ENCODE data around the gene VIL1. TPM values are rescaled to one million over a fixed set of nuclear protein-coding genes. Genes with fewer than 3 reads are reported as not detected.

Gene VIL1
- total and polyA plus RNA-seq, 2 of the 13 experiments (the other 11 are each of a cell fraction or from before 2014, with no cell fraction given), result 287 to 301 TPM

DNA sequence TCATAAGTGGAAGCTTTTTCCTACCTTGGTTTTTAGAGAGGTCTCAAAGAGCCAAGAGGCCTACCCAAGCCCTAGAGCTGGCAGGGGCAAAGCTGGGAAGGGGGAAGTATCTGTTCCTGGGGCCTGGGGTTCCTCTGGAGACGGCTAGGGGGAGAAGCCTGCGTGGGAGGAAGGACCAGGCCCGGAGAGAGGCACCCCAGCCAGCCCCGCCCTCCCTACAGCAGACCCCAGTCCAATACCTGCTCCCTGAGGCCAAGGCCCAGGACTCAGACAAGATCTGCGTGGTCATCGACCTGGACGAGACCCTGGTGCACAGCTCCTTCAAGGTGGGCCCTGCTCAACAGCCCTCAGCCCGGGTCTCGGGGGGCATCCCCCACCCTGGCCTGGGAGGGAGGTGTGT lies 17.0 kb upstream of the VIL1 start (continued):
- TF ChIP-seq, protein P1, sequence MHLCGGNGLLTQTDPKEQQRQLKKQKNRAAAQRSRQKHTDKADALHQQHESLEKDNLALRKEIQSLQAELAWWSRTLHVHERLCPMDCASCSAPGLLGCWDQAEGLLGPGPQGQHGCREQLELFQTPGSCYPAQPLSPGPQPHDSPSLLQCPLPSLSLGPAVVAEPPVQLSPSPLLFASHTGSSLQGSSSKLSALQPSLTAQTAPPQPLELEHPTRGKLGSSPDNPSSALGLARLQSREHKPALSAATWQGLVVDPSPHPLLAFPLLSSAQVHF (CRISPR knock-in tag; IDR thresholded peaks at IDR 0.05), result no peak
- TF ChIP-seq AGO2 (optimal IDR thresholded peaks at IDR 0.05; ENCODE audit: low read depth, low read length) (peak; percentile 48), ZNF775 (CRISPR knock-in tag; IDR thresholded peaks at IDR 0.05; ENCODE audit: borderline replicate concordance) (no peak), RFX3 (CRISPR knock-in tag; IDR thresholded peaks at IDR 0.05) (no peak), ZNF772 (CRISPR knock-in tag; IDR thresholded peaks at IDR 0.05) (no peak), MZF1 (CRISPR knock-in tag; IDR thresholded peaks at IDR 0.05; ENCODE audit: borderline replicate concordance) (no peak), ZNF253 (CRISPR knock-in tag; IDR thresholded peaks at IDR 0.05; ENCODE audit: borderline replicate concordance) (no peak), KMT2B (CRISPR knock-in tag; IDR thresholded peaks at IDR 0.05) (no peak), SALL1 (CRISPR knock-in tag; IDR thresholded peaks at IDR 0.05) (no peak), GABPB1 (CRISPR knock-in tag; IDR thresholded peaks at IDR 0.05) (0 out of 2 replicates have a peak, but pooled peaks have one; percentile 0), MLLT10 (CRISPR knock-in tag; IDR thresholded peaks at IDR 0.05) (no peak), ZNF564 (CRISPR knock-in tag; IDR thresholded peaks at IDR 0.05) (no peak), ZNF546 (CRISPR knock-in tag; conservative IDR thresholded peaks at IDR 0.05) (peak; percentile 28; the same call in 1 of the 2 replicates), CHCHD3 (CRISPR knock-in tag; IDR thresholded peaks at IDR 0.05) (no peak), POLR2AphosphoS5 (IDR thresholded peaks at IDR 0.05; ENCODE audit: low read depth, low read length) (peak; percentile 31; the same call in 1 of the 2 replicates), SP1 (IDR thresholded peaks at IDR 0.05) (no peak), SP1 (CRISPR knock-in tag; IDR thresholded peaks at IDR 0.05) (no peak), TOE1 (CRISPR knock-in tag; IDR thresholded peaks at IDR 0.05) (no peak), HNRNPL (IDR thresholded peaks at IDR 0.05; ENCODE audit: low read depth, low read length) (peak; percentile 5; the same call in 1 of the 2 replicates), ZSCAN20 (CRISPR knock-in tag; IDR thresholded peaks at IDR 0.05; ENCODE audit: borderline replicate concordance) (no peak), NR2F6 (IDR thresholded peaks at IDR 0.05) (no peak), NR2F6 (CRISPR knock-in tag; IDR thresholded peaks at IDR 0.05) (no peak), SOX6 (IDR thresholded peaks at IDR 0.05) (no peak), SOX6 (CRISPR knock-in tag; IDR thresholded peaks at IDR 0.05) (no peak)
- TF ChIP-seq, protein P2, sequence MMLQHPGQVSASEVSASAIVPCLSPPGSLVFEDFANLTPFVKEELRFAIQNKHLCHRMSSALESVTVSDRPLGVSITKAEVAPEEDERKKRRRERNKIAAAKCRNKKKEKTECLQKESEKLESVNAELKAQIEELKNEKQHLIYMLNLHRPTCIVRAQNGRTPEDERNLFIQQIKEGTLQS (CRISPR knock-in tag; IDR thresholded peaks at IDR 0.05), result no peak
- TF ChIP-seq, protein P3, sequence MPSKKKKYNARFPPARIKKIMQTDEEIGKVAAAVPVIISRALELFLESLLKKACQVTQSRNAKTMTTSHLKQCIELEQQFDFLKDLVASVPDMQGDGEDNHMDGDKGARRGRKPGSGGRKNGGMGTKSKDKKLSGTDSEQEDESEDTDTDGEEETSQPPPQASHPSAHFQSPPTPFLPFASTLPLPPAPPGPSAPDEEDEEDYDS (CRISPR knock-in tag; IDR thresholded peaks at IDR 0.05), result no peak
- TF ChIP-seq, protein P4, sequence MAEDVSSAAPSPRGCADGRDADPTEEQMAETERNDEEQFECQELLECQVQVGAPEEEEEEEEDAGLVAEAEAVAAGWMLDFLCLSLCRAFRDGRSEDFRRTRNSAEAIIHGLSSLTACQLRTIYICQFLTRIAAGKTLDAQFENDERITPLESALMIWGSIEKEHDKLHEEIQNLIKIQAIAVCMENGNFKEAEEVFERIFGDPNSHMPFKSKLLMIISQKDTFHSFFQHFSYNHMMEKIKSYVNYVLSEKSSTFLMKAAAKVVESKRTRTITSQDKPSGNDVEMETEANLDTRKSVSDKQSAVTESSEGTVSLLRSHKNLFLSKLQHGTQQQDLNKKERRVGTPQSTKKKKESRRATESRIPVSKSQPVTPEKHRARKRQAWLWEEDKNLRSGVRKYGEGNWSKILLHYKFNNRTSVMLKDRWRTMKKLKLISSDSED (CRISPR knock-in tag; IDR thresholded peaks at IDR 0.05), result no peak
- TF ChIP-seq, protein P5, sequence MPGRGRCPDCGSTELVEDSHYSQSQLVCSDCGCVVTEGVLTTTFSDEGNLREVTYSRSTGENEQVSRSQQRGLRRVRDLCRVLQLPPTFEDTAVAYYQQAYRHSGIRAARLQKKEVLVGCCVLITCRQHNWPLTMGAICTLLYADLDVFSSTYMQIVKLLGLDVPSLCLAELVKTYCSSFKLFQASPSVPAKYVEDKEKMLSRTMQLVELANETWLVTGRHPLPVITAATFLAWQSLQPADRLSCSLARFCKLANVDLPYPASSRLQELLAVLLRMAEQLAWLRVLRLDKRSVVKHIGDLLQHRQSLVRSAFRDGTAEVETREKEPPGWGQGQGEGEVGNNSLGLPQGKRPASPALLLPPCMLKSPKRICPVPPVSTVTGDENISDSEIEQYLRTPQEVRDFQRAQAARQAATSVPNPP (CRISPR knock-in tag; IDR thresholded peaks at IDR 0.05), result no peak
- TF ChIP-seq, protein P6, sequence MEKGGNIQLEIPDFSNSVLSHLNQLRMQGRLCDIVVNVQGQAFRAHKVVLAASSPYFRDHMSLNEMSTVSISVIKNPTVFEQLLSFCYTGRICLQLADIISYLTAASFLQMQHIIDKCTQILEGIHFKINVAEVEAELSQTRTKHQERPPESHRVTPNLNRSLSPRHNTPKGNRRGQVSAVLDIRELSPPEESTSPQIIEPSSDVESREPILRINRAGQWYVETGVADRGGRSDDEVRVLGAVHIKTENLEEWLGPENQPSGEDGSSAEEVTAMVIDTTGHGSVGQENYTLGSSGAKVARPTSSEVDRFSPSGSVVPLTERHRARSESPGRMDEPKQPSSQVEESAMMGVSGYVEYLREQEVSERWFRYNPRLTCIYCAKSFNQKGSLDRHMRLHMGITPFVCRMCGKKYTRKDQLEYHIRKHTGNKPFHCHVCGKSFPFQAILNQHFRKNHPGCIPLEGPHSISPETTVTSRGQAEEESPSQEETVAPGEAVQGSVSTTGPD (CRISPR knock-in tag; IDR thresholded peaks at IDR 0.05), result no peak

All from HepG2 (cell line).